ENCODE measurements around the gene PLEKHO2.

Gene PLEKHO2

DNA sequence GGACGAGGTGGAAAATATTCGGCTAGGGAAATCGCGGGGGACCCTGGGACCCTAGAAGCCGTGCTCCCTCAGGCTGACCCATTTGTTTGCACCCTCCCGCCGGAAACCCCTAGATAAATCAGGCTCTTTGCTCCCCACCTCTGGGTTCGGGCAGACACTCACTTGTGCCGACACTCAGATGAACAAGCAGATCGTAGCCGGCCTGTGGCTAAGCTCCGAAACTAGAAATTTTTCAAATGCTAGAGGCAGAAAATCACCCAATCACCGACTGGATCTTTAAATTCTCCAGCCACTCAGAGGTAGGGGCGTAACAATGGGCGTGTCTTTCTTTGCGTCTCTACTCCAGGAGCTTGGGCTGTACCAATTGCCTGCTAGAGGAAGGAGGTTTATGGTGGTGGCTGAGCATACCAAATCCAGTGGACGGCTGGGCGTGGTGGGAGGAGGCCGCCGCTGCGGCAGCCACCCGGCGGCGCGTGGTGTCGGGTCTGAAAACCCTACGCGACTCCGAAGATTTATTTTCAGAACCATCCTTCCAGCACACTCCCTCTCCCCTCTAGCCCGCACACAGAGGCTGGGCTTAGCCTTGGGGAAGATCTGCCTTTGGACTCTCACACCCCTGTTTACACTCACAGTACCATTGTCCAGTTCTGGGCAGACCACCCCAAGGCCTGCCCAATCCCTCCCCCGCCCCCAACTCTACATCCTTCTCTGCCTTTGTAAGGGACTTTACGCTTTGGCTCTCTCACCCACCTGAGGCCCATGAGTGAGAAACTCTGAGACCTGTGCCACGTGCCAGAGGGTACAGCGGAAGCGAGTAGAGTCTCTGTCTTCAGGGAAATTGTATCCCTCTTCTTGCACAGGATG lies 16.1 kb upstream of the PLEKHO2 start, which contains the start of gene PIF1:
Gene PIF1 (minus strand): TSS at position 217 of the 864 bp plus-strand sequence. CDS start 1,312 bp downstream, outside the sequence.
- DNase-seq (ENCODE audit: low read depth in 2 of 2) = peak; percentile 72 to 77

GRCh38 chr15:64828985-64829384 lies 12.7 kb upstream of the PLEKHO2 start:
- no peak for DNase-seq (ENCODE audit: low read depth in 2 of 2)

GRCh38 chr15:64833690-64834089 lies 8.0 kb upstream of the PLEKHO2 start:
- no peak for DNase-seq (ENCODE audit: low read depth in 2 of 2)

GRCh38 chr15:64836023-64836536 lies 5.6 kb upstream of the PLEKHO2 start:
- no peak for DNase-seq (ENCODE audit: low read depth in 2 of 2)

- no peak for DNase-seq (ENCODE audit: low read depth in 2 of 2)
Observed at GRCh38 chr15:64837502-64837901, 4.2 kb upstream of the PLEKHO2 start.

GRCh38 chr15:64841060-64841343 lies 713 bp upstream of the PLEKHO2 start:
- no peak for DNase-seq (ENCODE audit: low read depth in 2 of 2)

- DNase-seq (ENCODE audit: low read depth in 2 of 2) = no peak
Observed at GRCh38 chr15:64842096-64842939, 603 bp downstream of the PLEKHO2 start.

- no peak for DNase-seq (ENCODE audit: low read depth in 2 of 2)
Observed at GRCh38 chr15:64842986-64843561, 1.4 kb downstream of the PLEKHO2 start.

DNA sequence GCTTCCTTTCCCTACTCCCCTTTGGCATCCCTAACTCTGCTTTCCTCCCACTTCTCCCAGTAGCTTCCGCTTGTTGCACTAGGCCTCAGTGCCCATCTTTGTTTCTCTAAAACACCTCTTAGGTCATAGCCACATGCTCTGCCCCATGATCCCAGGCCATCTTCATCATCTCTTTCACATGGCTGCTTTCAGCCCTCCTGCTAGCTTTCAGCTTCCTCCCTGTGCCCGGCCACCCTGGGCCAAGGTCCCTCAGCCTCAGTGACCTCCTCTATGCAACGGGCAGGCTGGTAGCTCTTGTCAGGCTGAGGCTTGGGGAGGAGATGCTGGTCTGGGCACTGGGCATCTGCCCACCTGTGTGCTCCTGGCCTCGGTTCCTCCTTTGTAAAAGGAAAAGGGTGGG lies 2.3 kb downstream of the PLEKHO2 start:
- no peak for DNase-seq (ENCODE audit: low read depth in 2 of 2)

- no peak for DNase-seq (ENCODE audit: low read depth in 2 of 2)
Observed at GRCh38 chr15:64844576-64845145, 2.9 kb downstream of the PLEKHO2 start.

DNA sequence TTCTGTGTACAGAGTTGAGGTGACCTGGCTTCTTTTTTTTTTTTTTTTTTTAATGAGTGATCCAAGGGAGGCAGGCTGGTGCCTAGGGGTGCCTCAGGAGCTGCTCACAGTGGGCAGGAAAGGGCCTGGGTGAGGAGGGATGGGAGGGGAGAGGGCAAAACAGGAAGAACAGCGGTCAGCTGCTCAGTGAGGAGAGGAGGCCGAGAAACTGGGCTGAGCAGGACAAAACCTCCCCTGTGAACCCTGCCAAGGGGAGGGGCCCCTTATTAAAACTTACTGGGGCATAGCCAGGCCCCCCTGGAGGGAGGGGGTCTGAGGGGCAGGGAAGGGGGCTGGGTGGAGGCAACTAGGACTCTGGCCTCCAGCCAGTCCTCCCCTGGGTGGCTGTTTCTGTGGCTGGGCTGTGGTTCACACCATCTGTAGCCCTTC lies 3.5 kb downstream of the PLEKHO2 start:
- DNase-seq (ENCODE audit: low read depth in 2 of 2) = no peak

GRCh38 chr15:64845831-64846595 lies 4.3 kb downstream of the PLEKHO2 start:
- DNase-seq (ENCODE audit: low read depth in 2 of 2) = no peak

DNA sequence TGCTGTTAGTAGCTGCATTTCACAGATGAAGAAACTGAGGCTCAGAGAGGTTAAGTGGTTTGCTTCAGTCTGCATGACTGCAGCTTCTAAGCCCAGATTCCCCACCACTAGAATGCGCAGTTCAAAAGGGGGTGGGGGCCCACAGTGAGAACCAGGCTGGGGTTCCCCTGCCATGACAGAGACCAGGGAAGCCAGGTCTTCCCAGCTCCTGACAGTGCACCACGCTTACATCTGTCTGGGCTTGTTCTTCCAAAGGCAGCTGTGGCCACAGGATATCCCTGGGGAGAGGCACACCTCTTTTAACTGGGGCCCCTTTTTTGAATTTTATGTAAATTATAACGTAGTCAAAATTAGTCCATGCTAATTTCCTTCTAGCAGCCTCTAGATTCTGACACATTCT lies 5.3 kb downstream of the PLEKHO2 start:
- DNase-seq (ENCODE audit: low read depth in 2 of 2) = no peak

DNA sequence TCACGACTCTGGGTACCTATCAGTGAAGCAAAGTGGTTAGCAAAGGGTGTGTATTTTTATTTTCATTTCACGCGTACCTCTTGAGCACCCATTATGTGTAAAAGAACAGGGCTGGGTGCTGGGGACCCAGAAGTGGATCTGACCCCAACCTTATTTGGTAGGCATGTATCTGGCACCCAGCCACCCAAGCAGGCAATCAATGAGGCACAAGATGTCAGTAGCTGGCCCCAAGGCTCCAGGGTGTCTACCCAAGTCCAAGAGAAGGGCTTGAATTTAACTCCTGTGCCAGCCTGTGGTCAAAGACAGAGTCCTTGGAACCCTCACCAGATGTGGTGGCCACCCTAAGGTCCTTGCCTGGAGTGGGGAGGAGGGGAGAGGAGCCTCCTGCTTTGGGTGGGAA lies 5.7 kb downstream of the PLEKHO2 start:
- no peak for DNase-seq (ENCODE audit: low read depth in 2 of 2)

DNA sequence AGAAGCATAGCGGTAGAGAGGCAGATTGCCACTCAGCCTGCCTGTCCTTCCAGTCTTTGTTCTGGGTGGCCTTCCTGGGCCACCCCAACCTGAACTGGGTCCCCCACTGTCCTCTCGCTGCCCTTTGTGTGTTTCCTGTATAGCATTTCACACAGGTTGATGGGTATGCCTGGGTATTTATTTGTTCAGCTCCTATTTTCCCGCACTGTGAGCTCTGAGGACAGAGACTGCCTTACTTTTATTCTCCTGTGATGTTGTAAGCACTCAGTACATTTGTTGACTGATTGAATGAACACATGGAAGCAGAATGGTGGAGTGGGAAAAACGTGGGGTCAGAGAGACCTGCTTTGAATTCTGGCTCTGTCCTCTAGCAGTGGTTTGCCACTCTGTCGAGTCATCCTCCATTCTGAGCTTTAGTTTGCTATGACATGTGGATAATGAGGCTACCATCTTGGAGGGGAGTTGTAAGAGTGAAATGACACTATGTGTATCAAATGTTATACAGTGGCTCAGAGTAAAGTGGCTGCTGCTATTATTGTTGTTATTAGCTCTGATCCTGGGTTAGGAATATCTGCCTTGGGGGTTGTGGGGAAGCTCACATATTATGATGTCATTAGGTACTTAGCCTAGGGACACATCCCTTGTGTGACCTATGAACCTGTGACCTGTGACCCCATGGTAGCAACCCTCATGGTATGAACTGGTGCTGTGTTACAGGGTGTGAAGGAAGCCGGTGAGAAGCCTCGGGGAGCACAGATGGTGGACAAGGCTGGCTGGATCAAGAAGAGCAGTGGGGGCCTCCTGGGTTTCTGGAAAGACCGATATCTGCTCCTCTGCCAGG lies 6.4 kb downstream of the PLEKHO2 start:
- no peak for DNase-seq (ENCODE audit: low read depth in 2 of 2)

GRCh38 chr15:64850778-64851502 lies 9.2 kb downstream of the PLEKHO2 start:
- no peak for DNase-seq (ENCODE audit: low read depth in 2 of 2)

- DNase-seq (ENCODE audit: low read depth in 2 of 2) = no peak
Observed at GRCh38 chr15:64851503-64851840, 9.8 kb downstream of the PLEKHO2 start.

- no peak for DNase-seq (ENCODE audit: low read depth in 2 of 2)
Observed at GRCh38 chr15:64854041-64854440, 12.3 kb downstream of the PLEKHO2 start.

DNA sequence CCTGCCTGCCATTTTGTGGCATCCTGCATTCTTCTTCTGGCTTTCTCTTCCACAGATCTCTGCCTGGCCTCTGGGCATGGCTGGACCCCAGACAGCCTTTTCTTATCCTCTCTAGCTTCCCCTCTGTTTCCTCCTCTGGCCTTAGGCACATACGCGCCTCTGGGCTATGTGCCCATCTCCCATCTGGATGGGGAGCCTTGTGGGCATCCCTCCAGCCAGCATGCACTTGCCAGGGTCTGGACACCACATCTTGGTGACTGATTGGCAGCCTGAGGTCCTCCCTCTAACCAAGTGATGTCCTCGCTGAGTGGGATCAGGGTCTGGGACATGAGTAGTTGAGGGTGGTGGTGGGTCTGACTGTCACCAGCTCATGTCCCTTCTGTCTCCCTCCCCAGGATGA lies 12.8 kb downstream of the PLEKHO2 start:
- no peak for DNase-seq (ENCODE audit: low read depth in 2 of 2)

Measured in activated CD4-positive, alpha-beta T cell treated with anti-CD3 and anti-CD28 coated beads for 24 hours (primary cell).